HEK293 (cell line): Measurements from ENCODE around the gene TMEM161B.

Source experiments
- CTCF ChIA-PET: fragments of 350-600 bp; formaldehyde crosslinking; extraction: SDS; loops from one replicate; lab custom pipeline; 2021; ENCODE audit warnings: antibody characterized with exemption; lab: Yijun Ruan, JAX
- POLR2A ChIA-PET: fragments of 300-600 bp; formaldehyde crosslinking; extraction: SDS; loops from one replicate; lab custom pipeline; 2020; ENCODE audit warnings: antibody characterized with exemption, inconsistent platforms; lab: Yijun Ruan, JAX
- H3K27ac ChIP-seq: fragments of 200-500 bp; sonication (Bioruptor generic); 2 replicates; pipeline ENCODE4 v1.5.1; 2014; ENCODE audit warnings: low read depth, low read length, control low read depth, inconsistent platforms; ENCODE audit errors: extremely low read depth
- H3K36me3 ChIP-seq, 2 experiments: fragments of 200-500 bp in 1 of 2; sonication (Bioruptor generic) in 1 of 2; 1 replicate in 1 of 2; 2 replicates in 1 of 2; pipeline ENCODE4 v1.5.1; 2014 to 2017; ENCODE audit warnings: inconsistent platforms in 2 of 2, low read length in 2 of 2; ENCODE audit not compliant: control insufficient read depth in 2 of 2, insufficient read depth in 1 of 2
- H3K4me1 ChIP-seq: fragments of 200-500 bp; sonication (Bioruptor generic); 2 replicates; pipeline ENCODE4 v1.5.1; 2014; ENCODE audit warnings: mild to moderate bottlenecking, low read length, inconsistent platforms; ENCODE audit not compliant: control insufficient read depth, insufficient read depth
- H3K4me3 ChIP-seq: 2 replicates; pipeline ENCODE4 v1.5.1; 2011; ENCODE audit warnings: low read depth, mild to moderate bottlenecking, control low read depth, low read length, moderate library complexity
- H3K9me3 ChIP-seq: fragments of 200-500 bp; sonication (Bioruptor generic); 2 replicates; pipeline ENCODE4 v1.5.1; 2014; ENCODE audit warnings: low read depth, low read length, inconsistent platforms; ENCODE audit not compliant: control insufficient read depth, insufficient read depth
- ATF2 ChIP-seq: fragments of 450-650 bp; formaldehyde crosslinking; IDR thresholded peaks from 2 replicates; pipeline ENCODE4 v1.5.1; 2016; ENCODE audit warnings: missing biosample characterization, missing genetic modification characterization, low read depth
- EGR2 ChIP-seq: fragments of 450-650 bp; formaldehyde crosslinking; IDR thresholded peaks from 2 replicates; pipeline ENCODE4 v1.5.1; 2016; ENCODE audit warnings: low read depth, missing biosample characterization, missing genetic modification characterization
- GLIS1 ChIP-seq: fragments of 450-650 bp; formaldehyde crosslinking; IDR thresholded peaks from 2 replicates; pipeline ENCODE4 v1.5.1; 2016; ENCODE audit warnings: missing biosample characterization, missing genetic modification characterization
- HOXA7 ChIP-seq: sonication (generic); formaldehyde crosslinking; IDR thresholded peaks from 2 replicates; pipeline ENCODE4 v1.8.1; 2022; ENCODE audit warnings: missing genetic modification reagents, borderline replicate concordance
- MEIS1 ChIP-seq: sonication (generic); formaldehyde crosslinking; IDR thresholded peaks from 2 replicates; pipeline ENCODE4 v1.8.1; 2022; ENCODE audit warnings: missing genetic modification reagents, mild to moderate bottlenecking, borderline replicate concordance
- MZF1 ChIP-seq: fragments of 450-650 bp; formaldehyde crosslinking; IDR thresholded peaks from 2 replicates; pipeline ENCODE4 v1.5.1; 2017; ENCODE audit warnings: missing biosample characterization, missing genetic modification characterization, borderline replicate concordance
- PATZ1 ChIP-seq: fragments of 450-650 bp; formaldehyde crosslinking; IDR thresholded peaks from 2 replicates; pipeline ENCODE4 v1.5.1; 2016; ENCODE audit warnings: missing biosample characterization, missing genetic modification characterization
- PBX3 ChIP-seq: sonication (generic); formaldehyde crosslinking; IDR thresholded peaks from 2 replicates; pipeline ENCODE4 v1.8.1; 2022; ENCODE audit warnings: mild to moderate bottlenecking, moderate library complexity, missing genetic modification reagents
- SCRT2 ChIP-seq: fragments of 450-650 bp; formaldehyde crosslinking; IDR thresholded peaks from 2 replicates; pipeline ENCODE4 v1.5.1; 2016; ENCODE audit warnings: missing biosample characterization, missing genetic modification characterization
- SP2 ChIP-seq: fragments of 450-650 bp; formaldehyde crosslinking; IDR thresholded peaks from 2 replicates; pipeline ENCODE4 v1.5.1; 2016; ENCODE audit warnings: missing biosample characterization, missing genetic modification characterization
- SP3 ChIP-seq: fragments of 450-650 bp; formaldehyde crosslinking; IDR thresholded peaks from 2 replicates; pipeline ENCODE4 v1.5.1; 2016; ENCODE audit warnings: missing biosample characterization, missing genetic modification characterization
- YY2 ChIP-seq: fragments of 450-650 bp; formaldehyde crosslinking; IDR thresholded peaks from 2 replicates; pipeline ENCODE4 v1.5.1; 2016; ENCODE audit warnings: missing biosample characterization, missing genetic modification characterization
- ZBTB20 ChIP-seq: fragments of 450-650 bp; formaldehyde crosslinking; IDR thresholded peaks from 2 replicates; pipeline ENCODE4 v1.5.1; 2016; ENCODE audit warnings: missing biosample characterization, missing genetic modification characterization
- ZBTB21 ChIP-seq: fragments of 450-650 bp; formaldehyde crosslinking; IDR thresholded peaks from 2 replicates; pipeline ENCODE4 v1.5.1; 2017; ENCODE audit warnings: missing biosample characterization, missing genetic modification characterization
- ZNF157 ChIP-seq: fragments of 450-650 bp; formaldehyde crosslinking; IDR thresholded peaks from 2 replicates; pipeline ENCODE4 v1.5.1; 2016; ENCODE audit warnings: missing biosample characterization, missing genetic modification characterization
- ZNF202 ChIP-seq: fragments of 450-650 bp; formaldehyde crosslinking; IDR thresholded peaks from 2 replicates; pipeline ENCODE4 v1.5.1; 2016; ENCODE audit warnings: missing biosample characterization, missing genetic modification characterization, borderline replicate concordance
- ZNF24 ChIP-seq: fragments of 450-650 bp; formaldehyde crosslinking; IDR thresholded peaks from 2 replicates; pipeline ENCODE4 v1.5.1; 2016; ENCODE audit warnings: missing biosample characterization, missing genetic modification characterization
- ZNF248 ChIP-seq: fragments of 450-650 bp; formaldehyde crosslinking; IDR thresholded peaks from 2 replicates; pipeline ENCODE4 v1.5.1; 2017; ENCODE audit warnings: missing biosample characterization, missing genetic modification characterization
- ZNF266 ChIP-seq: fragments of 450-650 bp; formaldehyde crosslinking; IDR thresholded peaks from 2 replicates; pipeline ENCODE4 v1.5.1; 2016; ENCODE audit warnings: missing biosample characterization, missing genetic modification characterization, low read depth
- ZNF274 ChIP-seq, 2 experiments: fragments of 200-500 bp in 1 of 2; fragments of 450-650 bp in 1 of 2; sonication (Bioruptor generic) in 1 of 2; formaldehyde crosslinking in 1 of 2; IDR thresholded peaks; 2 replicates each; pipeline versions ENCODE4 v1.5.1 to v1.6.1; 2014 to 2016; ENCODE audit warnings: borderline replicate concordance in 1 of 2, inconsistent platforms in 1 of 2, low read length in 1 of 2, missing biosample characterization in 1 of 2, missing genetic modification characterization in 1 of 2
- ZNF341 ChIP-seq: fragments of 450-650 bp; formaldehyde crosslinking; IDR thresholded peaks from 2 replicates; pipeline ENCODE4; 2016; ENCODE audit warnings: low read depth, missing biosample characterization, missing genetic modification characterization
- ZNF433 ChIP-seq: fragments of 450-650 bp; formaldehyde crosslinking; IDR thresholded peaks from 2 replicates; pipeline ENCODE4 v1.5.1; 2016; ENCODE audit warnings: missing biosample characterization, missing genetic modification characterization, low read depth
- ZNF501 ChIP-seq: fragments of 450-650 bp; formaldehyde crosslinking; IDR thresholded peaks from 2 replicates; pipeline ENCODE4 v1.5.1; 2016; ENCODE audit warnings: missing biosample characterization, missing genetic modification characterization
- ZNF521 ChIP-seq: fragments of 450-650 bp; formaldehyde crosslinking; IDR thresholded peaks from 2 replicates; pipeline ENCODE4 v1.5.1; 2017; ENCODE audit warnings: missing biosample characterization, mild to moderate bottlenecking, missing genetic modification characterization
- ZNF549 ChIP-seq: fragments of 450-650 bp; IDR thresholded peaks from 2 replicates; pipeline ENCODE4 v1.5.1; 2018; ENCODE audit warnings: missing biosample characterization, missing genetic modification characterization, mild to moderate bottlenecking, inconsistent platforms, moderate library complexity
- ZNF596 ChIP-seq: fragments of 450-650 bp; IDR thresholded peaks from 2 replicates; pipeline ENCODE4 v1.5.0; 2018; ENCODE audit warnings: missing biosample characterization, mild to moderate bottlenecking, missing genetic modification characterization, moderate library complexity
- ZNF692 ChIP-seq: fragments of 450-650 bp; formaldehyde crosslinking; IDR thresholded peaks from 2 replicates; pipeline ENCODE4 v1.5.1; 2016; ENCODE audit warnings: missing biosample characterization, missing genetic modification characterization
- ZNF701 ChIP-seq: fragments of 450-650 bp; formaldehyde crosslinking; IDR thresholded peaks from 2 replicates; pipeline ENCODE4 v1.5.1; 2016; ENCODE audit warnings: missing biosample characterization, missing genetic modification characterization
- ZNF747 ChIP-seq: fragments of 450-650 bp; formaldehyde crosslinking; IDR thresholded peaks from 2 replicates; pipeline ENCODE4 v1.5.1; 2016; ENCODE audit warnings: missing biosample characterization, missing genetic modification characterization
- ZNF76 ChIP-seq: fragments of 450-650 bp; formaldehyde crosslinking; IDR thresholded peaks from 2 replicates; pipeline ENCODE4; 2016; ENCODE audit warnings: low read depth, missing biosample characterization, missing genetic modification characterization, borderline replicate concordance
- ZNF791 ChIP-seq: fragments of 450-650 bp; formaldehyde crosslinking; IDR thresholded peaks from 2 replicates; pipeline ENCODE4 v1.5.1; 2016; ENCODE audit warnings: missing biosample characterization, missing genetic modification characterization

The TMEM161B gene

GRCh38 chr5:88230546-88231066 lies 38.0 kb downstream of the TMEM161B start:
- POLR2A ChIA-PET = no interaction called here
- Histone ChIP-seq H3K4me1 (peaks cover 13% of the 10 kb centered on the region), H3K9me3 (no peaks in the 10 kb centered on the region), H3K27ac (no peak overlapping the region), H3K36me3 (peaks cover 0 to 10% of the 10 kb centered on the region in 2 experiments; a peak in 1 of 3 replicates), H3K4me3 (no peak overlapping the region)
- TF ChIP-seq ZNF202 (tag by site-specific recombination) = no peak
- TF ChIP-seq MZF1 (tag by site-specific recombination) = no peak
- TF ChIP-seq ZNF596 = no peak
- no peak for TF ChIP-seq GLIS1 (tag by site-specific recombination)
- TF ChIP-seq ZNF24 (tag by site-specific recombination) = no peak
- no peak for TF ChIP-seq ZNF791
- TF ChIP-seq ZNF692 (tag by site-specific recombination) = no peak
- no peak for TF ChIP-seq ZNF747 (tag by site-specific recombination)
- no peak for TF ChIP-seq ZNF157 (tag by site-specific recombination)
- no peak for TF ChIP-seq ZNF433
- TF ChIP-seq ZBTB20 (tag by site-specific recombination) = no peak
- CTCF ChIA-PET = no interaction called here

GRCh38 chr5:88226881-88227450 lies 41.7 kb downstream of the TMEM161B start:
- ChIA-PET POLR2A (no interaction called here), CTCF (interaction anchor here (0.6 to 1.1 kb wide), 3 partner anchors 10 to 448 kb away, joined by 3 read pairs; no protein-coding TSS in a partner anchor)

More at GRCh38 chr5:88226881-88227450, 41.7 kb downstream of the TMEM161B start:
- Histone ChIP-seq H3K4me3 (no peak overlapping the region), H3K36me3 (peaks cover 8 to 12% of the 10 kb centered on the region in 2 experiments), H3K4me1 (peaks cover 13% of the 10 kb centered on the region), H3K9me3 (no peaks in the 10 kb centered on the region), H3K27ac (no peak overlapping the region)
- TF ChIP-seq ZNF521 (tag by site-specific recombination) (no peak), ZNF501 (tag by site-specific recombination) (no peak), SP3 (tag by site-specific recombination) (no peak), SCRT2 (tag by site-specific recombination) (no peak), ZNF266 (tag by site-specific recombination) (no peak), PBX3 (no peak), ZNF341 (tag by site-specific recombination) (no peak), ZNF76 (tag by site-specific recombination) (no peak), MEIS1 (CRISPR knock-in tag) (no peak), ZNF549 (tag by site-specific recombination) (no peak), HOXA7 (CRISPR knock-in tag) (no peak), YY2 (tag by site-specific recombination) (no peak), EGR2 (tag by site-specific recombination) (no peak), PATZ1 (tag by site-specific recombination) (no peak), ZNF274 (IDR thresholded peaks at IDR 0.05; ENCODE audit: low read length) (no peak), ZNF274 (tag by site-specific recombination; IDR thresholded peaks at IDR 0.05; ENCODE audit: borderline replicate concordance) (no peak), ZNF701 (tag by site-specific recombination) (no peak), ZNF248 (tag by site-specific recombination) (no peak), SP2 (tag by site-specific recombination) (no peak), ATF2 (tag by site-specific recombination) (no peak), ZBTB21 (tag by site-specific recombination) (no peak)
